HS-27A (cell line): Measurements from ENCODE around the gene SHTN1.

Experiments used
- DNase-seq: peaks from one replicate; pipeline ENCODE4 v3.0.0-alpha.2; 2012; ENCODE audit warnings: low read depth, missing footprints

Gene SHTN1

GRCh38 chr10:116915340-116915739, 89.6 kb downstream of the SHTN1 start:
- no peak for DNase-seq

DNA sequence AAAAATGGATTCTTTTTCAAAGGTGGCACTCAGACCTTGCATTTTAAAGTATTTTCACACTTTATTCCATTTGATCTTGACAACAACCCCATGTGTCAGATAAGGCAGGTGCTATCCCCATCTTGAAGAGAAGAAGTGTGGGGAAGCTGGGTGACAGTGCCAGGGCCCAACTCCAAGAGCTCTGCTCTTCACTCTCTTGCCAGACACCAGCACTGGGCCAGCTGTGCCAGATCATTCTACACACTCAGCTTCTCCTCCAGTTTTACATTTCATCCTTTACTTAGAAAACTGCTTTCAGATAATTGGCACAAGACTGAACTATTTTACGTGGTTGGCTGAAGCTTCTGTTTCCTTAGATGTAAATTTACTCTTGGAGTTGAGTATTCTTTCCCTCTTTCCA, 91.3 kb downstream of the SHTN1 start:
- no peak for DNase-seq

- no peak for DNase-seq
Measured at GRCh38 chr10:116912162-116912561, 92.8 kb downstream of the SHTN1 start.

DNA sequence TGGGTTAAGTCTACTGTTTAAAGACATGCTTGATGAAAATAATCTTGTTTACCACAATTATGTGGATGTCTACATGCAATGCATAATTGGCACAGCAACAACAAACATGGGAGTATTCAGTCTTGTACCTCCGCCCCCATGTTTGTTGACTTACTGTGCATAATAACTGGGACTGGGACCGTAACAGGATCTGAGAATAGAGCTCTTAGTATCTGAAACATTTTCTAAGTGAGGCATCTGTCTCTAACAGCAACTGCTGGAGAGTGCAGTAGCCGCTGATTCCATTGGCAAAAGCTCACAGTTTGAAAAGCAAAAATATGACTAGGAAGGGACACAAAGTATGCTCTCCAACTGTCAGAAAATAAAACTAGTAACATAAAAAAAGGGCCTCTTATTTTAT, 94.1 kb downstream of the SHTN1 start:
- DNase-seq, result no peak

- DNase-seq, result no peak
Measured at GRCh38 chr10:116909307-116909706, 95.7 kb downstream of the SHTN1 start.

- DNase-seq, result no peak
Measured at GRCh38 chr10:116907245-116907987, 97.6 kb downstream of the SHTN1 start.

GRCh38 chr10:116905845-116906210, 99.2 kb downstream of the SHTN1 start:
- DNase-seq, result no peak

- DNase-seq, result no peak
Measured at GRCh38 chr10:116899626-116900025, 105.4 kb downstream of the SHTN1 start.

- DNase-seq, result no peak
Measured at GRCh38 chr10:116893686-116894037, 111.3 kb downstream of the SHTN1 start.

GRCh38 chr10:116892907-116893685, 111.9 kb downstream of the SHTN1 start:
- DNase-seq, result no peak

DNA sequence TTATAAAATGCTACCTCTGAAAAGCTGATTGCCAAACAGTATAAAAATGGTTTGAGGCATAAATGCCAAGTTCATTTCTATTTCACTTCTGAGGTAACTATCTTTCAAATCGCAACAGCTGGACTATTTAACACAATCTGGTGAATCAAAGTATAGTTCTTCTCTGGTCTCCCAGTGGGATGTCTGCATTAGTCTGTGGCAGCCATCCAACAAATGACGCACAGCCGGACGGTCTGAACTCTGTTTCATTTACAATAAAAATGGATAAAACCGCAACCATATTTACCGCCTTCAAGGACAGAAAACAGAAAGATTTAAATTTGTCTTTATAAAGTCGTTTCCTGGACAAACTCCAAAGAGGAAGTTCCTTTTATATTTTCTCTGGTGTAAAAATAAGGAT, 113.8 kb downstream of the SHTN1 start:
- peak; percentile 38 for DNase-seq

- DNase-seq, result no peak
Measured at GRCh38 chr10:116889066-116889465, 115.9 kb downstream of the SHTN1 start.

GRCh38 chr10:116888380-116889055, 116.5 kb downstream of the SHTN1 start:
- peak; percentile 53 for DNase-seq

- DNase-seq, result no peak
Measured at GRCh38 chr10:116886772-116887171, 118.2 kb downstream of the SHTN1 start.

- no peak for DNase-seq
Measured at GRCh38 chr10:116882639-116883038, 122.3 kb downstream of the SHTN1 start.

DNA sequence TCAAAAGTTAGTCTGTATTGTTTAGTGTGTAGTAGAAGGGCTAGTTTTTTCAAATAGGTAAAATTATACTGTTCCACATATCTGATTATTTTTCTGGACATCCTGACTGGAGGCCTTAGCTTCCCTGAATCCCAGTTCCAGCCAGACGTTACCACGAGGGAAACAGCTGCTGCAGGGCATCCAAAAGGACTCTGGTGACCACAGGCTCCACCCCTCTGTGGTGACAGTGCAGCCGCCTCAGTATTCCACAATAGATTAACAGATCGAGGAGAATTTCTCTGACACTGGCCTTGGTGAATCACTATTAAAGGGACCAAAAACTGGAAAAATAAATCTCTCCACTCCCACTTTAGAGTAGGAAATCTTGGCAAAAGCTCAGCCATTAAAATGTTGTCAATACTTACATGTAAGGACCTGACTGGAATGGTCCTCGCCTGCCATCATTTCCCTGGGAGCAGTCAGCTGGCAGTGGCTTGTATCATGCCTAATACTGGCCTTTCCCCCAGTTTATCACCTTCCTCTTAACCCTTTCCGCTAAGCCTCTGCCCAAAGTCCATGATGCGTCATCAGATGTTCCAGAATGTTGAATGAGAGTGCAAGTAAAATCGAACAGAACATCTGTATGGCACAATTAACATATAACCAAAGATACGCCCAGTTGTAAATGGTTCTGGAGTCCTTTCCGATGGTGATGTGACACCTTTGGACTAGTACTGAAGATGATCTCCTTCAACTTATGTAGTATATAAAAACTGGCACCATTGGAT, 124.1 kb downstream of the SHTN1 start:
- DNase-seq, result no peak

GRCh38 chr10:116879817-116880216, 125.2 kb downstream of the SHTN1 start:
- no peak for DNase-seq

DNA sequence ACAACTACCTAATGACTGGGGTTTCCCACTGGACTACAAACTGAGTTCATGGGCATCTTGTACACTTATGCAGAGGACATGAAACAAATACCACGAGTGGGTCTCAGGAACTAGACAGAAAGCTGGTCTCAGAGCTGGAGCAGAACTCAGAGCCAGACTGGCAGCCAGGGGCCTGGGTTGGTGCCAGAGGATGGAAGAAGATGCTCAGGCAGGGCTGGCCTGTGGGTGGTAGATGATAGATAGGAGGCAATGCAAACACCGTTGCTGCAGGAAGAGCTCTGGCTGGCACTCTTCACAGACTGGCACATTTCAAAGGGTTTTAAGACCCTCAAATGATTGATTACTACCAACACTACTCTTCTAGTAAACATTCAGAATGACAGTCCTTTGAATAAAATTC, 126.9 kb downstream of the SHTN1 start:
- no peak for DNase-seq

DNA sequence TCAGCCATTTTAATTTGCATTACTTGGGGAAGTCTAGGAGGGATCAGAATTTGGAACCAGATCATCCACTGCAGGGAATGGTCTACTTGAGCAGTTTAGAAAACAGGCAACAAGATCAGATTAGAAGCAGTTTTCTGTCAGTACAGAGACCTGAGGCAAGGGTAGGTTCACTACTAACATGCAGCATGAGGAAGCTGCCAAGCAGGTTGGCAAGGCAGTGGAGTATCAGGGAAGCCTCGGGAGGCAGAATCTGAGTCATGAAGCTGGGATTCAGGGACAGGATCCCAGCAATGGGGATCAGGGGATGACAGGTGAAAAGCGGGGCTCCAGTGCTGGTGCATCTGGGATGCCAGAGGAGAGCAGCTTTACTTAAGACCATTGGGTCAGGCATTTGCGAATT, 127.6 kb downstream of the SHTN1 start:
- DNase-seq, result no peak

DNA sequence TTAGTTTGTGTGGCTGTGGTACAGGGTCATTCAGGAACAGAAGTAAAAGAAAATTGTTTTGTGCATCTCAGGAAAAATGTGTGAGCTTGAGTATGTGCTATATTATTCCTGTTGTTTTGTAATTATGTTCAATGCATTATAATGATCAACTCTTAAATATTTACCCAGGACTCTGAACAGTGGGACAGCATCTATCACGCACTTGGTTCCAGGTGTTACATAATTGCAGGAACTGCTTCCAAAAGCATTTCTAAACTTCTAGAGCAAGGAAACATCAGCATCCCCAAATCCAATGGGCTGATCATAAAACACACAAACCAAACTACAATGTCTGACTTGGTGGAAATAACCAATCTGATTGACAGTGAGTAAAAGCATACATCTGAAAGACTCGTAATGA, 129.1 kb downstream of the SHTN1 start:
- no peak for DNase-seq

GRCh38 chr10:116873134-116873533, 131.9 kb downstream of the SHTN1 start:
- no peak for DNase-seq

DNA sequence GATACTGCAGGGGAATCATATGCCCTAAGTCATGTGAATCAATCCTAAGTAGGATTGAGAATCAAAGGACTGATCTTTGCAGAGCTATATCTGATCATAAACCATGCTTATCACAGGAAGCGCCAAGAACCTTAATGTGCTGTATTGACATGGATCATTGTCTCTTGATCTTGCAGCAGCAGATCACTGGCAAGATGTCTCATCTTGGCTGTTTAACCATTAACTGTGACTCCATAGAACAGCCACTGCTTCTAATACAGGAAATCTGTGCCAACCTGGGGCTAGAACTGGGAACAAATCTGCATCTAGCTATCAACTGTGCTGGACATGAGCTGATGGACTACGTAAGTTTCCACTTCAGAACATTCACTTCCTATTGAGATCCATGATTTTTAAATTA, 134.0 kb downstream of the SHTN1 start:
- DNase-seq, result no peak
